ENCODE data around the gene RASA3. TPM values are rescaled to one million over a fixed set of nuclear protein-coding genes. Genes with fewer than 3 reads are reported as not detected.

Gene RASA3
- total and polyA plus RNA-seq, 11 donors, result 4.8 to 24.2 (median 9.7) TPM

GRCh38 chr13:114026481-114026880 lies 105.9 kb downstream of the RASA3 start:
- TF ChIP-seq POLR2A (IDR thresholded peaks at IDR 0.05), result no peak
- TF ChIP-seq, protein P1, sequence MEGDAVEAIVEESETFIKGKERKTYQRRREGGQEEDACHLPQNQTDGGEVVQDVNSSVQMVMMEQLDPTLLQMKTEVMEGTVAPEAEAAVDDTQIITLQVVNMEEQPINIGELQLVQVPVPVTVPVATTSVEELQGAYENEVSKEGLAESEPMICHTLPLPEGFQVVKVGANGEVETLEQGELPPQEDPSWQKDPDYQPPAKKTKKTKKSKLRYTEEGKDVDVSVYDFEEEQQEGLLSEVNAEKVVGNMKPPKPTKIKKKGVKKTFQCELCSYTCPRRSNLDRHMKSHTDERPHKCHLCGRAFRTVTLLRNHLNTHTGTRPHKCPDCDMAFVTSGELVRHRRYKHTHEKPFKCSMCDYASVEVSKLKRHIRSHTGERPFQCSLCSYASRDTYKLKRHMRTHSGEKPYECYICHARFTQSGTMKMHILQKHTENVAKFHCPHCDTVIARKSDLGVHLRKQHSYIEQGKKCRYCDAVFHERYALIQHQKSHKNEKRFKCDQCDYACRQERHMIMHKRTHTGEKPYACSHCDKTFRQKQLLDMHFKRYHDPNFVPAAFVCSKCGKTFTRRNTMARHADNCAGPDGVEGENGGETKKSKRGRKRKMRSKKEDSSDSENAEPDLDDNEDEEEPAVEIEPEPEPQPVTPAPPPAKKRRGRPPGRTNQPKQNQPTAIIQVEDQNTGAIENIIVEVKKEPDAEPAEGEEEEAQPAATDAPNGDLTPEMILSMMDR (IDR thresholded peaks at IDR 0.05), result no peak
- 74 to 86% (median 81%) methylated on average over 11 of the region's 11 CpGs for WGBS, 4 donors
- peak overlapping the region in 1 of 12 donors; percentile 16 for H3K4me3 ChIP-seq
- peak in 3 of 5 donors; percentile 9 to 39 (median 27) for DNase-seq
- H3K4me1 ChIP-seq, result peaks cover 0 to 29% (median 19%) of the 10 kb centered on the region in 12 donors
- peaks cover 0 to 61% (median 5%) of the 10 kb centered on the region in 9 donors for H3K36me3 ChIP-seq
- H3K9me3 ChIP-seq, result no peaks in the 10 kb centered on the region
- no peaks in the 10 kb centered on the region for H3K27me3 ChIP-seq
- peak in 1 of 4 donors; percentile 8 for ATAC-seq
- intact Hi-C loops (cut with DNase I), result no loop called here
- peak overlapping the region in 8 of 12 donors; percentile 6 to 63 (median 34) for H3K27ac ChIP-seq

- H3K36me3 ChIP-seq, result peaks cover 0 to 68% (median 9%) of the 10 kb centered on the region in 9 donors
- peak in 3 of 5 donors; percentile 26 to 69 (median 43) for DNase-seq
- H3K9me3 ChIP-seq, result no peaks in the 10 kb centered on the region
- H3K4me3 ChIP-seq, result no peak overlapping the region
- H3K4me1 ChIP-seq, result peaks cover 0 to 26% (median 17%) of the 10 kb centered on the region in 12 donors
- 70 to 78% (median 75%) methylated on average over 22 to 25 of the region's 25 CpGs for WGBS, 4 donors
- H3K27ac ChIP-seq, result peak overlapping the region in 5 of 12 donors; percentile 19 to 60 (median 44)
- intact Hi-C loops (cut with DNase I), result no loop called here
- TF ChIP-seq, protein P1 (IDR thresholded peaks at IDR 0.05), result no peak
- TF ChIP-seq POLR2A (IDR thresholded peaks at IDR 0.05), result no peak
- no peaks in the 10 kb centered on the region for H3K27me3 ChIP-seq
- peak; percentile 19 to 83 (median 63) for ATAC-seq
Measured at GRCh38 chr13:114025714-114026431, 106.5 kb downstream of the RASA3 start.

GRCh38 chr13:114025405-114025713 lies 107.1 kb downstream of the RASA3 start:
- peak in 2 of 5 donors; percentile 18 to 31 for DNase-seq
- Histone ChIP-seq H3K27ac (no peak overlapping the region), H3K9me3 (no peaks in the 10 kb centered on the region), H3K36me3 (peaks cover 0 to 73% (median 14%) of the 10 kb centered on the region in 9 donors), H3K4me1 (peaks cover 0 to 26% (median 17%) of the 10 kb centered on the region in 12 donors), H3K27me3 (no peaks in the 10 kb centered on the region), H3K4me3 (no peak overlapping the region)
- intact Hi-C loops (cut with DNase I), result no loop called here
- no peak for ATAC-seq
- WGBS, 4 donors, result 68 to 87% (median 81%) methylated on average over 4 of the region's 4 CpGs
- TF ChIP-seq, protein P1 (IDR thresholded peaks at IDR 0.05), result no peak
- TF ChIP-seq POLR2A (IDR thresholded peaks at IDR 0.05), result no peak

DNA sequence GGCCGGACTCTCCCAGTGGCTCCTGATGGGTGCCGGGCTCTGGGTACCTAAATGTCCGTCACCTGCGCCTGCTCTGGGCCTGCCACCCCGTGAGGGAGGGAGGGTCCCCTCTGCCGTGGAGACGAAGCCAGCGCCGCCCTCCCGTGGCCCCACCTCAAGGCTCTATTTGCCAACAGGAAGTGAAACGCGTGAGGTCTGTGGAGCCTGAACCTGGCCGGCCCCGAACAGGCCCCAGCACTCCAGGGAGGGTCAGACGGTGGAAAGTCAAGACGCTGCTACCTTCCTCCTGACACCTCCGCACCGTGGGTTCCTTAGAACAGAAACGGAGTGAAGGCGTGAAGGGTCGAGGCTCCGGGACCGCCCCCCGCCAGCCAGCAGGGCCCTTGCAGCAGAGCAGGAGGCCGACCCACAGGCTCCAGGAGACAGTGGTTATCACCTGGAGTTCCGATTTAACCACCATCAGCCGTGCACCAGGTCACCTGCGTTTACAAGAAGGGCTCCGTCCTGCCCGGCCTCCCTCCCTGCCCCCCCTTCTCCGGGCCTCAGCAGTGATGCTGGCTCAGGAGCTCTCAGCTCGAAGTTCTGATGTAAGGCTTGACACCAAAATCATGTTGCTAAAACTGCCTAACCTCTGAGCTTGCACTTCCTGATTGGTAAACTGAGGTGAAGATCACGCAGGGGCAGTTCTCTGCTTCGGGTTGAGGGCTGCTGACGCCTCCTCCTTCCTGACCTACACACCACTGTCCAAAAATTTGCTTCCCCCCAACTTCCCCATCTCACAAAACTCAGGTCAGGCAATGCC lies 107.6 kb downstream of the RASA3 start:
- peaks cover 0 to 75% (median 17%) of the 10 kb centered on the region in 9 donors for H3K36me3 ChIP-seq
- no peaks in the 10 kb centered on the region for H3K9me3 ChIP-seq
- no peak overlapping the region for H3K4me3 ChIP-seq
- 88 to 90% (median 89%) methylated on average over 29 to 35 of the region's 35 CpGs for WGBS, 4 donors
- H3K27ac ChIP-seq, result no peak overlapping the region
- intact Hi-C loops (cut with DNase I), result no loop called here
- DNase-seq (peak in 3 of 5 donors; percentile 26 to 60 (median 28)), ATAC-seq (no peak)
- no peaks in the 10 kb centered on the region for H3K27me3 ChIP-seq
- H3K4me1 ChIP-seq, result peaks cover 0 to 26% (median 17%) of the 10 kb centered on the region in 12 donors
- TF ChIP-seq, protein P1 (IDR thresholded peaks at IDR 0.05), result no peak
- no peak for TF ChIP-seq POLR2A (IDR thresholded peaks at IDR 0.05)
